ENCODE data around the gene SNTN.

SNTN gene

DNA sequence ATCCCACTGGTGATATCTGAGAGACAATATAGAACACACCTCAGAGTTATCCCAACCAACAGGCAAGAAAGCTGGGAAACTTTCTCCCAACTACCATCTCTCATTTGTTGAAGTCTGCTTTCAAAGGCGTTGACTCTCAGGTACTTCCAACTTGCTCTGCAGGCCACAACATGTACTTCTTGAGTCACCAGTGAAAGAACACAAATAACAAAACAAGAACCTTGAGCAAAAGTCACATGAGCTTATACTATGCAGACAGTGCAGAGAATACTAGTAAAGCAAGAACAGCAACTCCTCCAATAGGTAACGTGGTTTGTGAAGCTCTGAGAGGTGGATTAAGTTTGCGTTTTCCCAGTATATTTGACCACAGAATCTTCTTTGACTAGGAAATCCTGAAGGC, 20.6 kb downstream of the SNTN start:
- no peak for DNase-seq (ENCODE audit: low read depth, low spot score)

DNA sequence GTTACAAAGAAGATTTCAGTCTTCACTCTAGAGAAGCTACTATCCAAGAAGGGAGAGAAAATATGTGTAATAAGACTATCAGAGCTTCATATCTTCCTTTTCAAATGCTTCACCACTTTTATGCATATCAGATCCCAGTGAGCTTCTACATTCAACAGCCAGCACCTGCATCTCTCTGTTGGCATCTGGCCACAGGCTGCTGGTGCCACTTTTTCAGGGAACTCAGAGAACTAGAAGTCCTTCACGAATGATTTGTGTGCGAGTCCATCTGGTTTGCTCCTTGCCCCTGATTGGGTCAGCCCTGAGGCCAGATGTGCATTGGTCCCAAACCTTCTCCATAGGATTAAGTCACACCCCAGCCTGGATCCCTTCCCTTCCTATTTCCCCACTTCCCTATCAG, 22.1 kb downstream of the SNTN start:
- no peak for DNase-seq (ENCODE audit: low read depth, low spot score)

DNA sequence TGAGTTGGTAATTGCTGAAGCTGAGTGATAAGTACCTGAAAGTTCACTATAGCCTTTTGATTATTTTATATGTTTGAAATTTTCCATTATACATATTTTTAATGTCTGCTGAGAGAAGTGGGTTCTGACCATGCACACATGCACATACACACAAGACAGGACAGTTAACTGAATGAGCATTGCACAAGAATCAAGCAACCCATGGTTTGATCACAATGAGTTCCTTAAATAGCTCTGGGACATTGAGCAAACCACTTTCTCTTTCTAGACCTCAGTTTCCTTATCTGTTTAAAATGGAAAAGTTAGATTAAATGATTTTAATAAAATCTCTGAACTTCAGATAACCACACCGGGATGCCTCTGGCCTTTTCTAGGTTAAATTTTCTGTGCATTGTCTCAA, 26.7 kb downstream of the SNTN start:
- no peak for DNase-seq (ENCODE audit: low read depth, low spot score)

DNA sequence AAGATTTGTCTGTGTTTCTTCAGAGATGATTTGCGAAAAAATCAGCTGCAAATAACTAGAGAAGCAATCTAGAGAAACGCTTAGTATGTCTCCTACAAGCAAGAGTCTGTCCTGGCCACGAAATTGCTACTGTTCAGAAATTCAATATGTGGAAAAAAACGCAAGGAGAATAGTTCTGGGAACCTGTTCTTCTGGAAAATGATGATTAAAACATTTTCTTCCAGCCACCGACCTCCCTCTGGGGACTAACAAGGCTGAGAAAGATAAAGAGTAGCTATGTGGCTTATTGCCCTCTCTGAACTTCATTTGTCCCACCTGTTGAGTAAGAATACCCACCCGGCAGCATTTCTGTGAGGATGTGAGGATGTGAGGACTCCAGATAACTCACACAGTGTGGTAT, 31.6 kb downstream of the SNTN start:
- no peak for DNase-seq (ENCODE audit: low read depth, low spot score)

DNA sequence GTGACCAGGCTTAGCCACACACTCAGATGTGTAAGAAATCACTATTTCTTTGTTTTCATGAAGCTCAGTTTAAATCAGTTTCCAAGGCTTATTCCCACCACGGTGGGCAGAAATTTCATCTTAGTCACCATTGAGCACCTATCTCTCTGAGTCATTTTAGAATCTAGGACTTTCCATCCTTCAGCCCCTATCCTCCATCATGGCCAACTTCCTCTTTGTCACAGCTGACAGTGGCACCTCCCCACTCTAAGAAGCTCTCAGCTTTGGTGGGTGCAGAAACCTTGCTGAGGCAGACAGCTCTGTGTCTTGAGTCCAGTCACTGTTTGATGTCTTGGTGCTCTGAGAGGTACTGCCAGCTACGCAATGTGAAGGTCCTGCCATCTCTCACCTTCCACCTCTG, 32.9 kb downstream of the SNTN start:
- DNase-seq (ENCODE audit: low read depth, low spot score) = no peak

DNA sequence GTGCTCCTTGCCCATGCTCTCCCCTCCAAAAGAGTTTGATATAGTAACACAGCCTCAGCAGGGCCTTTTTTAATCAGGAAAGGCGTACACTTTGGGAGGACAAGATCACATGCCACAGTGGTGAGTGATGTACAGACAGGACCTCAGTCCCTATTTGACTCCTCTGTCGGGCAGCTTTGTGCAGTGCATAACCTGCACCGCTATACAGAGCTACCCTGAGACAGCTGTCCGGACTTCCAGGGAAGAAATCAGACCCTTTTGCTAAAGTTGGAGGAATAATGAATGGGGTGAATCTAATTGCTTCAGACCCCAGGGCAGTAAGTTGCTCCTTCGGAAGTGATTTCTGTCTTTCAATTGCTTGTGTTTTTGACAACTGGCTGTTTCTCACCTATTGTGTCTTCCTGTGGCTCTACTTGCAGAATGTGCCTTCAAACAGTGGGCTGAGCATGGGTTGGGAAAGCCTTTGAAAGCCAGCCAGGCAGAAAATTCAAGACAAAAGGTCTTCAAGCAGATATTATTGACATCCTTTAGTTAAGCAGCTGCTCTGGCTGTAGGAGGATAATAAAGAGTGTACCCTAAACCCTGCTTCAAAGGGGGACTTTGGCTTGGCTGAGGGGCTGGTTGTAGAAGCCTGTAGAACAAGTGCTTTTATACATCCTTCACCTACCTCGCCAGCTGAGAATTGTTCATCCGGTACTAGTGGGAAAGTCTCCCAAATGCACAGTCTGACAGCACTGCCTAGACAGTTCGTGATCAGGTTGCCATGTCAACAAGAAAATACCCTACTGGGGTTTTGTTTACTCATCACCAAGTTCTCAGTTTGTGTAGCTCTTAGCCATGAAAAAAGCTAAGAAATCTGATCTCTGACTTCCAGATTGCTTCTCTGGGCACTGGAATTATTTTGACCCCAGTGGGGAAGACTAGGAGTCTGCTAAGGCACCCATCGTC, 35.1 kb downstream of the SNTN start:
- no peak for DNase-seq (ENCODE audit: low read depth, low spot score)

DNA sequence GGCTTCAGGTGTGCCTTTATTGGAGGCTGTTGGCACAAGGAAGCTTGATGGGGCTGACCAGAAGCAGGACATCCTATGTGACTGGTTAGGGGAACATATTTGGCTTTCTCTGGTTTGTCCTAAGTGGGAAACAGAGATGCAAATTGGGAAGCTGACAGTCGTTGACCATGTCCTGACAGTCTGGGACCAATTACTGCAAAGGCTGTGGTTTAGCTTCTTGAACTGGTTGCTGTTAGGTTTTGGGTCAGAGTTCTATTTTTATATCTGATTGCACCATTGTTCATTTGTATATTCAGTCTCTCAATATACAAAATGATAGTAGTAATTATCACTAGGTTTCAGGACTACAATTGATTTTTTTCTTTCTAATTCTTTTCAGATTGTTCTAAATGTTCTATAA, 36.8 kb downstream of the SNTN start:
- DNase-seq (ENCODE audit: low read depth, low spot score) = no peak

DNA sequence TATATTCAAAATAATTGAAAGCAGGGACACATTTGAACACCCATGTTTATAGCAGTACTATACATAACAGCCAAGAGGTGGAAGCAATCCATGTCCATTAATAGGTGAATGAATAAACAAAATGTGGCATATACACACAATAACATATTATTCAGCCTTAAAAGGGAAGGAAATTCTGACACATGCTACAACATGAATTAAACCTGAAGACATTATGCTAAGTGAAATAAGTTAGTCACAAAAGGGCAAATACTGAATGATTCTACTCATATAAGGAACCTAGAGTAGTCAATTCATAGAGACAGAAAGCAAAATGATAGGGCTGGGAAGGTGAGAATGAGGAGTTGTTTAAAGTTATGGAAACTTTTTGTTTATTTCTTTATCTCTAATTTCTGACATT, 40.9 kb downstream of the SNTN start:
- no peak for DNase-seq (ENCODE audit: low read depth, low spot score)

DNA sequence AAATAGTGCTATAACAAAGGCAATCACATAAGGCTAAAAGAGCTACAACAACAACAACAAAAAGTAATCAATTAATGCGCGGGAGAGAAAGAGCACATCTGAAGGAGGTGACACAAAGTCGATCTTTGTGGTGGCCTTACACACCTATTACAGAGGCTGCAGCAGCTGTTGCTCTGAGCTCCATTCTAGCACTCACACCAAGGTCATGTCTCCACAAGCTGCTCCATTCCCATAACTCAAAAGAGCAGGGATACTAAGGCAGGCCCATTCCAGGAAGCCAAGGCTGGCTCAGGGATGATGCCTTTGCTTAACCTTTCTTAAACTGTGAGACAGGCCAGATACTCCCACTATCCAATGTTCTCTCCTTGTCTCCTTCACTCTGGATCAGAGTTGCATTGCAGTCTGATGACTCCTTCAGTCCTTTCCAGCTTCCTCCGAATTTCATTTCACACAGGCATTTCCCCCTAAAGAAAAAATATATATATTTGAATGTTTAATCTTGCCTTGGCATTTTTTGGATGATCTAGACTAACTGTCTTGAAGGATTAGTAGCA, 52.7 kb downstream of the SNTN start:
- no peak for DNase-seq (ENCODE audit: low read depth, low spot score)

DNA sequence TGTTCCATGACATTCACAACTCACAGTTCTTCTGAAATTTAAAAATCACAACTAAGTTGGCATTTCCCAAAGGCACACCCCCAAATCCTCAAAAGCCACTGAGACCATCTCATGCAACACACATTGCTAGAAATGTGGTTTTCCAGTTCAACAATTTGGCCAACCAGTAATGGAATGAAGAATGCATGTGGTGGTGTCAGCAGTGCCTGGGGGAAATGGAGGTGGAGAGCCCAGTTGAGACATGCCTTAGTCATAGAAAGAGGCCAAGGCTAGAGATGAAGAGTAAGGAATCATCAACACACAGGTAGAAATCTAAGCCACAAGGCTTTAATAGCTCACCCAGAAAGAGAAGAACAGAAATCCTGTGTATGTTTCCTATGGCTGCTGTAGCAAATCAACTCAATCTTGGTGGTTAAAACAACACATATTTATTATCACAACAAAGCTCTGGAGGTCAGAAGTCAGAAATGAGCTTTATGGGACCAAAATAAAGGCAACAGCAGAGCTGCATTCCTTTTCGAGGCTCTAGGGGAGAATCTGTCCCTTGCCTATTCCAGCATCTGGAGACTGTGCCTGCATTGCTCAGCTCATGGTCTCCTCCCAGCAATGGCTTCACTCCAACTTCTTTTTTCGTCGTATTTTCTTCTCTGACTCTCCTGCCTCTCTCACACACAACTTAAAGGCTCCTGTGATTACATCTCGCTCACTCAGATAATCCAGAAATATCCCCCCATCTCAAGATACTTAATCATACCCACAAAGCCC, 54.0 kb downstream of the SNTN start:
- DNase-seq (ENCODE audit: low read depth, low spot score) = no peak

DNA sequence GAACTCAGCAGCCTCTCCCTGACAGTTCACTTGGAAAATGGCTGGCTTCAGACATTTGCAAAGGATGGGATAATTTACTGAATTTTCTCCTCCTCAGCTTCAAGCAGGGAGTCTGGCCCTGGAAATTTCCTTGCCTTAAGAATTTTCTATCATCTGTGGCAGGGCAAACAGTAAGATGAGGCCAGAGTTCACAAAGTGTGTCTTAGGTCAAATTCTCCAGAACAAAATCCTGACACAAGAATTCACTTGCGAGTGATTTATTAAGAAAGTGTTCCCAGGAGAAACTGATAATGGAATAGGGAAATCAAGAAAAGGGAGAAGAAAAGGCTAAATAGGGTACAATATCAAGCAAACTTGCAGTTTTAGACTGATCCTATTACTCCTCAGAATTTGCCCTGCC, 55.3 kb downstream of the SNTN start:
- no peak for DNase-seq (ENCODE audit: low read depth, low spot score)

DNA sequence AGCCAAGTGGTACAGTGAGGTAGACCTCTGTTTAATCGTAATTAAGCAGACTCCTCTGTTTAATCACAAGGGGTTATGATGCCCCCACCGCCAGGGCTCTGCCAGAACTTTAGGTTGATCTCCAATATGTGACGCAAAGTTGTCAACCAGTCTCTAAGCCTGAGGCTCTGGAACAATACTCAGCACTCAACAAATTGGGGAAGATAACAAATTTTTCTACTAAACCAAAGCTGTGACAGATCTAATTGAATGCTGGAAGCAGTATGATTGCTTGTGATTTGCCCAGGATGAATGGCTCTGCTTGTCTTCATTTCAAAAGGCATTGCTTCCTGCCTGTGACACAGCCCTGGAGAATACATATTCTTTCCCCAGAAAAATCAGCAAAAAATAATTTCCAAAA, 57.1 kb downstream of the SNTN start:
- no peak for DNase-seq (ENCODE audit: low read depth, low spot score)

Data from activated CD4-positive, CD25-positive, alpha-beta regulatory T cell treated with anti-CD3 and anti-CD28 coated beads, Interleukin-2, amount 50 U/mL, for 16 hours (primary cell).